SK-N-SH (cell line): ENCODE results near the gene CNN2. TPM values are rescaled to one million over a fixed set of nuclear protein-coding genes. Genes with fewer than 3 reads are reported as not detected.

Experiments
- CTCF ChIP-seq: fragments of 200-600 bp; sonication (generic); IDR thresholded peaks from 2 replicates; pipeline ENCODE4 v1.6.1; 2017; ENCODE audit warnings: antibody characterized with exemption, mild to moderate bottlenecking, moderate library complexity
- FOSL2 ChIP-seq: IDR thresholded peaks from 2 replicates; pipeline ENCODE4 v1.4.0; 2012; ENCODE audit warnings: low read depth, mild to moderate bottlenecking, moderate library complexity, borderline replicate concordance
- IRF3 ChIP-seq: fragments of 150-350 bp; IDR thresholded peaks from 2 replicates; pipeline ENCODE4 v1.6.1; 2016; ENCODE audit warnings: mild to moderate bottlenecking, low read depth, low read length
- NFIC ChIP-seq: IDR thresholded peaks from 2 replicates; pipeline ENCODE4 v1.4.0; 2012; ENCODE audit warnings: borderline replicate concordance
- NRF1 ChIP-seq: IDR thresholded peaks from 2 replicates; pipeline ENCODE4 v1.6.1; 2012; ENCODE audit warnings: low read depth, mild to moderate bottlenecking, low read length
- PBX3 ChIP-seq: IDR thresholded peaks from 2 replicates; pipeline ENCODE4; 2012
- RAD21 ChIP-seq: IDR thresholded peaks from 2 replicates; pipeline ENCODE4 v1.6.1; 2012; ENCODE audit warnings: mild to moderate bottlenecking, low read length
- SIN3A ChIP-seq: IDR thresholded peaks from 2 replicates; pipeline ENCODE4 v1.6.1; 2012; ENCODE audit warnings: low read depth, mild to moderate bottlenecking, low read length, moderate library complexity, borderline replicate concordance
- TAF1 ChIP-seq: IDR thresholded peaks from 2 replicates; pipeline ENCODE4 v1.6.1; 2012; ENCODE audit warnings: low read depth, mild to moderate bottlenecking, low read length, moderate library complexity, borderline replicate concordance
- TCF12 ChIP-seq: IDR thresholded peaks from 2 replicates; pipeline ENCODE4 v1.4.0; 2012
- USF1 ChIP-seq: IDR thresholded peaks from 2 replicates; pipeline ENCODE4 v1.4.0; 2012; ENCODE audit warnings: low read depth, borderline replicate concordance
- ZBTB33 ChIP-seq: IDR thresholded peaks from 2 replicates; pipeline ENCODE4 v1.4.0; 2012; ENCODE audit warnings: low read depth, borderline replicate concordance
- polyA plus RNA-seq, 3 experiments: library from polyadenylated mRNA; depleted of rRNA; stranded (reverse); fragments of >200 nt; gene quantifications; 2 replicates each; pipeline ENCODE4 v1.2.3, GENCODE V29; 2012

The CNN2 gene
- polyA plus RNA-seq, 1 of the 3 experiments (the other 2 are of a cell fraction): 279 TPM

- TF ChIP-seq CTCF: no peak
- no peak for TF ChIP-seq USF1
- TF ChIP-seq TAF1: peak; percentile 70
- TF ChIP-seq TCF12: peak; percentile 95
- no peak for TF ChIP-seq IRF3
- TF ChIP-seq FOSL2: no peak
- TF ChIP-seq SIN3A: peak; percentile 77; the same call in 1 of the 2 replicates
- TF ChIP-seq ZBTB33: 0 out of 2 replicates have a peak, but pooled peaks have one; percentile 14
- TF ChIP-seq NRF1: no peak
- TF ChIP-seq PBX3: peak; percentile 36
- TF ChIP-seq NFIC: 0 out of 2 replicates have a peak, but pooled peaks have one; percentile 9
- no peak for TF ChIP-seq RAD21
These were observed 1.9 kb downstream of the CNN2 start (continued) for GRCh38 chr19:1028062-1028926.
